Measurements from ENCODE around the gene SMTN. TPM values are rescaled to one million over a fixed set of nuclear protein-coding genes. Genes with fewer than 3 reads are reported as not detected.

Gene SMTN
- total RNA-seq, 3 donors from 2014 or later: 8.9 to 10.4 (median 9.4) TPM

GRCh38 chr22:31119026-31119717 lies 38.1 kb downstream of the SMTN start:
- H3K27me3 Mint-ChIP-seq (ENCODE audit: low read depth): no peaks in the 10 kb centered on the region
- DNase-seq (no peak), ATAC-seq (no peak)
- H3K4me3 Mint-ChIP-seq: no peak overlapping the region
- no peaks in the 10 kb centered on the region for H3K9me3 Mint-ChIP-seq
- H3K4me1 Mint-ChIP-seq (ENCODE audit: low read depth): no peaks in the 10 kb centered on the region
- H3K36me3 Mint-ChIP-seq (ENCODE audit: insufficient read depth): no peaks in the 10 kb centered on the region

- Mint-ChIP-seq H3K36me3 (ENCODE audit: insufficient read depth) (no peaks in the 10 kb centered on the region), H3K9me3 (no peaks in the 10 kb centered on the region), H3K27me3 (ENCODE audit: low read depth) (no peaks in the 10 kb centered on the region), H3K4me1 (ENCODE audit: low read depth) (no peaks in the 10 kb centered on the region), H3K4me3 (no peak overlapping the region)
- DNase-seq (no peak), ATAC-seq (no peak)
Observed at GRCh38 chr22:31120230-31120629, 39.1 kb downstream of the SMTN start.

GRCh38 chr22:31120642-31121041 lies 39.5 kb downstream of the SMTN start:
- ATAC-seq: no peak
- Mint-ChIP-seq H3K4me1 (ENCODE audit: low read depth) (no peaks in the 10 kb centered on the region), H3K9me3 (no peaks in the 10 kb centered on the region), H3K4me3 (no peak overlapping the region), H3K36me3 (ENCODE audit: insufficient read depth) (no peaks in the 10 kb centered on the region), H3K27me3 (ENCODE audit: low read depth) (no peaks in the 10 kb centered on the region)
- no peak for DNase-seq

- H3K36me3 Mint-ChIP-seq (ENCODE audit: insufficient read depth): no peaks in the 10 kb centered on the region
- H3K4me3 Mint-ChIP-seq: no peak overlapping the region
- no peaks in the 10 kb centered on the region for H3K4me1 Mint-ChIP-seq (ENCODE audit: low read depth)
- no peaks in the 10 kb centered on the region for H3K9me3 Mint-ChIP-seq
- no peaks in the 10 kb centered on the region for H3K27me3 Mint-ChIP-seq (ENCODE audit: low read depth)
- DNase-seq (no peak), ATAC-seq (no peak)
Observed at GRCh38 chr22:31121403-31121802, 40.3 kb downstream of the SMTN start.

- H3K4me1 Mint-ChIP-seq (ENCODE audit: low read depth): no peaks in the 10 kb centered on the region
- ATAC-seq: no peak
Observed at GRCh38 chr22:31122196-31122531, 41.0 kb downstream of the SMTN start.

GRCh38 chr22:31122532-31123291 lies 41.6 kb downstream of the SMTN start, which contains the start of gene INPP5J:
Gene INPP5J, plus strand, starts transcription at chr22:31122966. Its CDS starts 49 bp downstream, at chr22:31123015.
- Mint-ChIP-seq H3K36me3 (ENCODE audit: insufficient read depth) (no peaks in the 10 kb centered on the region), H3K9me3 (no peaks in the 10 kb centered on the region), H3K4me3 (no peak within 1 kb of the TSS), H3K27me3 (ENCODE audit: low read depth) (no peaks in the 10 kb centered on the region), H3K4me1 (ENCODE audit: low read depth) (no peaks in the 10 kb centered on the region)
- no peak for ATAC-seq
- no peak for DNase-seq

More at GRCh38 chr22:31122196-31122531, 41.0 kb downstream of the SMTN start:
- Mint-ChIP-seq H3K27me3 (ENCODE audit: low read depth) (no peaks in the 10 kb centered on the region), H3K36me3 (ENCODE audit: insufficient read depth) (no peaks in the 10 kb centered on the region), H3K9me3 (no peaks in the 10 kb centered on the region), H3K4me3 (no peak overlapping the region)
- no peak for DNase-seq

- Mint-ChIP-seq H3K36me3 (ENCODE audit: insufficient read depth) (no peaks in the 10 kb centered on the region), H3K4me1 (ENCODE audit: low read depth) (no peaks in the 10 kb centered on the region), H3K9me3 (no peaks in the 10 kb centered on the region), H3K4me3 (no peak overlapping the region), H3K27me3 (ENCODE audit: low read depth) (peaks cover 1% of the 10 kb centered on the region)
- ATAC-seq: no peak
- no peak for DNase-seq
Observed at GRCh38 chr22:31123292-31123602, 42.1 kb downstream of the SMTN start.

GRCh38 chr22:31124290-31124689 lies 43.2 kb downstream of the SMTN start:
- ATAC-seq (no peak), DNase-seq (no peak)
- peaks cover 6% of the 10 kb centered on the region for H3K27me3 Mint-ChIP-seq (ENCODE audit: low read depth)

GRCh38 chr22:31124811-31125465 lies 43.8 kb downstream of the SMTN start:
- H3K4me1 Mint-ChIP-seq (ENCODE audit: low read depth): no peaks in the 10 kb centered on the region
- peaks cover 6% of the 10 kb centered on the region for H3K27me3 Mint-ChIP-seq (ENCODE audit: low read depth)
- no peaks in the 10 kb centered on the region for H3K9me3 Mint-ChIP-seq
- H3K4me3 Mint-ChIP-seq: no peak overlapping the region
- no peaks in the 10 kb centered on the region for H3K36me3 Mint-ChIP-seq (ENCODE audit: insufficient read depth)
- DNase-seq (no peak), ATAC-seq (no peak)

More at GRCh38 chr22:31124290-31124689, 43.2 kb downstream of the SMTN start:
- no peaks in the 10 kb centered on the region for H3K36me3 Mint-ChIP-seq (ENCODE audit: insufficient read depth)
- no peaks in the 10 kb centered on the region for H3K4me1 Mint-ChIP-seq (ENCODE audit: low read depth)
- H3K9me3 Mint-ChIP-seq: no peaks in the 10 kb centered on the region
- no peak overlapping the region for H3K4me3 Mint-ChIP-seq

GRCh38 chr22:31125521-31126117 lies 44.5 kb downstream of the SMTN start:
- ATAC-seq: no peak
- no peaks in the 10 kb centered on the region for H3K4me1 Mint-ChIP-seq (ENCODE audit: low read depth)

GRCh38 chr22:31126128-31126868 lies 45.2 kb downstream of the SMTN start:
- Mint-ChIP-seq H3K9me3 (no peaks in the 10 kb centered on the region), H3K36me3 (ENCODE audit: insufficient read depth) (no peaks in the 10 kb centered on the region), H3K4me1 (ENCODE audit: low read depth) (no peaks in the 10 kb centered on the region), H3K27me3 (ENCODE audit: low read depth) (peaks cover 6% of the 10 kb centered on the region), H3K4me3 (no peak overlapping the region)
- no peak for ATAC-seq
- no peak for DNase-seq

More at GRCh38 chr22:31125521-31126117, 44.5 kb downstream of the SMTN start:
- no peaks in the 10 kb centered on the region for H3K9me3 Mint-ChIP-seq
- H3K27me3 Mint-ChIP-seq (ENCODE audit: low read depth): peaks cover 6% of the 10 kb centered on the region
- no peak overlapping the region for H3K4me3 Mint-ChIP-seq
- no peak for DNase-seq
- H3K36me3 Mint-ChIP-seq (ENCODE audit: insufficient read depth): no peaks in the 10 kb centered on the region

- H3K9me3 Mint-ChIP-seq: no peaks in the 10 kb centered on the region
- no peak overlapping the region for H3K4me3 Mint-ChIP-seq
- H3K36me3 Mint-ChIP-seq (ENCODE audit: insufficient read depth): no peaks in the 10 kb centered on the region
- H3K27me3 Mint-ChIP-seq (ENCODE audit: low read depth): peaks cover 6% of the 10 kb centered on the region
- DNase-seq (no peak), ATAC-seq (no peak)
- H3K4me1 Mint-ChIP-seq (ENCODE audit: low read depth): no peaks in the 10 kb centered on the region
Observed at GRCh38 chr22:31126869-31127175, 45.7 kb downstream of the SMTN start.

- no peak overlapping the region for H3K4me3 Mint-ChIP-seq
- no peaks in the 10 kb centered on the region for H3K9me3 Mint-ChIP-seq
- DNase-seq: no peak
- peaks cover 6% of the 10 kb centered on the region for H3K27me3 Mint-ChIP-seq (ENCODE audit: low read depth)
- no peak for ATAC-seq
- no peaks in the 10 kb centered on the region for H3K4me1 Mint-ChIP-seq (ENCODE audit: low read depth)
- no peaks in the 10 kb centered on the region for H3K36me3 Mint-ChIP-seq (ENCODE audit: insufficient read depth)
Observed at GRCh38 chr22:31127181-31127772, 46.2 kb downstream of the SMTN start.

- no peak for ATAC-seq
- Mint-ChIP-seq H3K4me3 (no peak overlapping the region), H3K27me3 (ENCODE audit: low read depth) (peaks cover 6% of the 10 kb centered on the region), H3K36me3 (ENCODE audit: insufficient read depth) (no peaks in the 10 kb centered on the region), H3K9me3 (no peaks in the 10 kb centered on the region), H3K4me1 (ENCODE audit: low read depth) (no peaks in the 10 kb centered on the region)
- no peak for DNase-seq
Observed at GRCh38 chr22:31128156-31128555, 47.0 kb downstream of the SMTN start.
